Neural progenitor cell (in vitro differentiated cells): ENCODE results near the gene DHX40. TPM values are rescaled to one million over a fixed set of nuclear protein-coding genes. Genes with fewer than 3 reads are reported as not detected.
A peak's percentile ranks its signal among the peaks of the same experiment; 100 is the strongest.
"Not testable (repeated sequence)": the region's sequence is repeated elsewhere in the genome, so short reads cannot be mapped to it uniquely, and the experiment has no call there.

ENCODE experiments used
- DNase-seq: peaks from one replicate; pipeline ENCODE4 v3.0.0-alpha.2; 2016; ENCODE audit warnings: low spot score
- H2AFZ ChIP-seq: fragments of 200-600 bp; sonication (generic); replicated peaks from 2 replicates; pipeline ENCODE4 v1.6.1; 2016; ENCODE audit warnings: antibody characterized with exemption
- H3F3A ChIP-seq: fragments of 200-600 bp; sonication (generic); 2 replicates; pipeline ENCODE4 v1.6.1; 2016; ENCODE audit warnings: antibody characterized with exemption, low read depth
- H3K27ac ChIP-seq: fragments of 200-600 bp; sonication (generic); 2 replicates; pipeline ENCODE4 v1.5.1; 2016; ENCODE audit warnings: mild to moderate bottlenecking
- H3K27me3 ChIP-seq: fragments of 200-600 bp; sonication (generic); 2 replicates; pipeline ENCODE4 v1.6.1; 2016; ENCODE audit warnings: mild to moderate bottlenecking, moderate library complexity
- H3K36me3 ChIP-seq: fragments of 200-600 bp; sonication (generic); 2 replicates; pipeline ENCODE4 v1.5.1; 2016
- H3K4me1 ChIP-seq: fragments of 200-600 bp; sonication (generic); 2 replicates; pipeline ENCODE4 v1.6.1; 2016; ENCODE audit warnings: mixed run types
- H3K4me2 ChIP-seq: fragments of 200-600 bp; sonication (generic); 2 replicates; pipeline ENCODE4 v1.6.1; 2016
- H3K4me3 ChIP-seq: fragments of 200-600 bp; sonication (generic); 2 replicates; pipeline ENCODE4 v1.5.1; 2016
- H3K79me2 ChIP-seq: fragments of 200-600 bp; sonication (generic); 2 replicates; pipeline ENCODE4 v1.6.1; 2016; ENCODE audit warnings: low read depth
- H3K9ac ChIP-seq: fragments of 200-600 bp; sonication (generic); 2 replicates; pipeline ENCODE4 v1.6.1; 2016
- H3K9me3 ChIP-seq: fragments of 200-600 bp; sonication (generic); 2 replicates; pipeline ENCODE4 v1.5.1; 2016; ENCODE audit warnings: low read depth
- H4K20me1 ChIP-seq: fragments of 200-600 bp; sonication (generic); 2 replicates; pipeline ENCODE4 v1.6.1; 2016; ENCODE audit warnings: low read depth
- H3K27ac Mint-ChIP-seq: 3 replicates; pipeline ENCODE4 v1.8.0; 2021; ENCODE audit warnings: mixed read lengths
- H3K27me3 Mint-ChIP-seq: 2 replicates; pipeline ENCODE4 v1.8.0; 2022; ENCODE audit warnings: low read depth, mild to moderate bottlenecking, inconsistent platforms, moderate library complexity, mixed read lengths; ENCODE audit not compliant: insufficient read depth
- H3K36me3 Mint-ChIP-seq: 3 replicates; pipeline ENCODE4 v1.8.0; 2021; ENCODE audit warnings: mixed read lengths
- H3K4me1 Mint-ChIP-seq: 3 replicates; pipeline ENCODE4 v1.8.0; 2021; ENCODE audit warnings: mixed read lengths
- H3K4me3 Mint-ChIP-seq: 3 replicates; pipeline ENCODE4 v1.8.0; 2021; ENCODE audit warnings: mild to moderate bottlenecking, moderate library complexity, mixed read lengths
- H3K9me3 Mint-ChIP-seq: 3 replicates; pipeline ENCODE4 v1.8.0; 2020; ENCODE audit warnings: mixed read lengths
- EZH2 ChIP-seq: fragments of 200-600 bp; sonication (generic); IDR thresholded peaks from 2 replicates; pipeline ENCODE4 v1.6.1; 2017; ENCODE audit warnings: antibody characterized with exemption, mild to moderate bottlenecking, moderate library complexity
- EZH2phosphoT487 ChIP-seq: fragments of 200-600 bp; sonication (generic); IDR thresholded peaks from 2 replicates; pipeline ENCODE4 v1.6.1; 2017; ENCODE audit warnings: antibody characterized with exemption
- total RNA-seq: library from RNA; depleted of rRNA; stranded (reverse); fragments of >200 nt; gene quantifications from 2 replicates; pipeline ENCODE4 v1.2.3, GENCODE V29; 2015; ENCODE audit warnings: low replicate concordance
- TF ChIP-seq, protein P1 (sequence below): fragments of 200-600 bp; sonication (generic); IDR thresholded peaks from 2 replicates; pipeline ENCODE4 v1.5.1; 2017; ENCODE audit warnings: antibody characterized with exemption, mild to moderate bottlenecking

The DHX40 gene
- total RNA-seq, 1 donor from 2014 or later: 108 TPM

- Histone ChIP-seq H3K4me2 (no peak overlapping the region), H3K36me3 (no peaks in the 10 kb centered on the region), H3K27ac (no peak overlapping the region), H3K4me3 (no peak overlapping the region), H3K27me3 (peaks cover 4% of the 10 kb centered on the region), H2AFZ (no peak overlapping the region), H3F3A (no peaks in the 10 kb centered on the region), H3K9ac (no peak overlapping the region), H3K4me1 (no peaks in the 10 kb centered on the region), H4K20me1 (no peaks in the 10 kb centered on the region), H3K79me2 (no peaks in the 10 kb centered on the region), H3K9me3 (no peaks in the 10 kb centered on the region)
- Mint-ChIP-seq H3K4me1 (no peaks in the 10 kb centered on the region), H3K36me3 (no peaks in the 10 kb centered on the region), H3K27ac (no peak overlapping the region), H3K9me3 (no peaks in the 10 kb centered on the region), H3K4me3 (no peak overlapping the region), H3K27me3 (peaks cover 2% of the 10 kb centered on the region)
- TF ChIP-seq EZH2: no peak
- TF ChIP-seq, protein P1, sequence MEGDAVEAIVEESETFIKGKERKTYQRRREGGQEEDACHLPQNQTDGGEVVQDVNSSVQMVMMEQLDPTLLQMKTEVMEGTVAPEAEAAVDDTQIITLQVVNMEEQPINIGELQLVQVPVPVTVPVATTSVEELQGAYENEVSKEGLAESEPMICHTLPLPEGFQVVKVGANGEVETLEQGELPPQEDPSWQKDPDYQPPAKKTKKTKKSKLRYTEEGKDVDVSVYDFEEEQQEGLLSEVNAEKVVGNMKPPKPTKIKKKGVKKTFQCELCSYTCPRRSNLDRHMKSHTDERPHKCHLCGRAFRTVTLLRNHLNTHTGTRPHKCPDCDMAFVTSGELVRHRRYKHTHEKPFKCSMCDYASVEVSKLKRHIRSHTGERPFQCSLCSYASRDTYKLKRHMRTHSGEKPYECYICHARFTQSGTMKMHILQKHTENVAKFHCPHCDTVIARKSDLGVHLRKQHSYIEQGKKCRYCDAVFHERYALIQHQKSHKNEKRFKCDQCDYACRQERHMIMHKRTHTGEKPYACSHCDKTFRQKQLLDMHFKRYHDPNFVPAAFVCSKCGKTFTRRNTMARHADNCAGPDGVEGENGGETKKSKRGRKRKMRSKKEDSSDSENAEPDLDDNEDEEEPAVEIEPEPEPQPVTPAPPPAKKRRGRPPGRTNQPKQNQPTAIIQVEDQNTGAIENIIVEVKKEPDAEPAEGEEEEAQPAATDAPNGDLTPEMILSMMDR: peak; percentile 20
- no peak for DNase-seq
Observed at GRCh38 chr17:59558953-59559352, 6.5 kb upstream of the DHX40 start.

DNA sequence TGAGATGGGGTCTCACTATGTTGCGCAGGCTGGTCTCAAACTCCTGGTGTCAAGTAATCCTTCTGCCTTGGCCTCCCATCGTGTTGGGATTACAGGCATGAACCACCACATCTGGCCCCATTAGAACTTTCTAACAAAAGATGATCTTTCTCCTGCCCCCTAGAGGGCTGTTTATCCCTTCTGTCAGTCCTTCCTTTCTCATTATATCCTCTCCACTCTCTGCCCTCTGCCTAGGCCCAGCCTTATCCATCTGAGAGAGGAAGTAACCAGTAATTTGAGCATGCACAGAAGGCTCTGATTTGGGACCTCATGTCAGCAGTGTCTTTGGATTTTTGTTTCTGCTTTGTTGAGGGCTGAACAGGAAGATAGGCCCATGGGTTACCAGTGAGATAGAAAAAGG lies 4.4 kb upstream of the DHX40 start:
- H2AFZ ChIP-seq: peak overlapping the region; percentile 30
- H3K9me3 ChIP-seq: peaks cover 7% of the 10 kb centered on the region
- Mint-ChIP-seq H3K27me3 (no peaks in the 10 kb centered on the region), H3K4me1 (peaks cover under 1% of the 10 kb centered on the region), H3K36me3 (peaks cover 3% of the 10 kb centered on the region), H3K27ac (no peak overlapping the region), H3K9me3 (peaks cover 8% of the 10 kb centered on the region), H3K4me3 (no peak overlapping the region)
- H3K4me2 ChIP-seq: no peak overlapping the region
- no peak overlapping the region for H3K9ac ChIP-seq
- H3K27ac ChIP-seq: no peak overlapping the region
- no peaks in the 10 kb centered on the region for H3K36me3 ChIP-seq
- H3K27me3 ChIP-seq: peaks cover 16% of the 10 kb centered on the region
- no peak overlapping the region for H3K4me3 ChIP-seq
- DNase-seq: peak; percentile 22
- peaks cover under 1% of the 10 kb centered on the region for H3K4me1 ChIP-seq
- H3K79me2 ChIP-seq: peaks cover 5% of the 10 kb centered on the region
- TF ChIP-seq EZH2phosphoT487: no peak
- TF ChIP-seq, protein P1: peak; percentile 32
- H4K20me1 ChIP-seq: no peaks in the 10 kb centered on the region
- peaks cover 4% of the 10 kb centered on the region for H3F3A ChIP-seq

GRCh38 chr17:59565959-59566324 lies 532 bp downstream of the DHX40 start:
- Mint-ChIP-seq H3K36me3 (peaks cover 9% of the 10 kb centered on the region), H3K27ac (no peak overlapping the region), H3K4me3 (peak overlapping the region; percentile 100), H3K9me3 (peaks cover 8% of the 10 kb centered on the region), H3K4me1 (peaks cover 10% of the 10 kb centered on the region), H3K27me3 (no peaks in the 10 kb centered on the region)
- TF ChIP-seq, protein P1: no peak
- TF ChIP-seq EZH2 (no peak), EZH2phosphoT487 (no peak)
- H3K36me3 ChIP-seq: no peaks in the 10 kb centered on the region
- H3K9ac ChIP-seq: peak overlapping the region; percentile 77
- H4K20me1 ChIP-seq: no peaks in the 10 kb centered on the region
- peaks cover 16% of the 10 kb centered on the region for H3K27me3 ChIP-seq
- H3K4me2 ChIP-seq: peak overlapping the region; percentile 89
- H3K79me2 ChIP-seq: peaks cover 50% of the 10 kb centered on the region
- H3K4me1 ChIP-seq: peaks cover 10% of the 10 kb centered on the region
- peak overlapping the region; percentile 92 for H3K4me3 ChIP-seq
- no peak overlapping the region for H3K27ac ChIP-seq
- H3K9me3 ChIP-seq: peaks cover 7% of the 10 kb centered on the region
- DNase-seq: peak; percentile 79
- peaks cover 4% of the 10 kb centered on the region for H3F3A ChIP-seq
- peak overlapping the region; percentile 99 for H2AFZ ChIP-seq

- H3K4me2 ChIP-seq, H3K27ac Mint-ChIP-seq, H3K9me3 ChIP-seq, H3K27me3 Mint-ChIP-seq, H3K4me1 ChIP-seq, H3F3A ChIP-seq, H3K4me3 ChIP-seq, H3K9ac ChIP-seq, H3K36me3 ChIP-seq, H2AFZ ChIP-seq, H3K4me3 Mint-ChIP-seq, H3K27ac ChIP-seq, DNase-seq, H3K9me3 Mint-ChIP-seq, H4K20me1 ChIP-seq: not testable (repeated sequence)
- Histone ChIP-seq H3K79me2 (peaks cover 53% of the 10 kb centered on the region), H3K27me3 (peaks cover 10% of the 10 kb centered on the region)
- Mint-ChIP-seq H3K36me3 (peaks cover 14% of the 10 kb centered on the region), H3K4me1 (peaks cover 10% of the 10 kb centered on the region)
Observed at GRCh38 chr17:59569151-59569550, 3.7 kb downstream of the DHX40 start.
